ENCODE data around the gene MPV17.
"Not testable (repeated sequence)": the region's sequence is repeated elsewhere in the genome, so short reads cannot be mapped to it uniquely, and the experiment has no call there.

Gene MPV17, protein sequence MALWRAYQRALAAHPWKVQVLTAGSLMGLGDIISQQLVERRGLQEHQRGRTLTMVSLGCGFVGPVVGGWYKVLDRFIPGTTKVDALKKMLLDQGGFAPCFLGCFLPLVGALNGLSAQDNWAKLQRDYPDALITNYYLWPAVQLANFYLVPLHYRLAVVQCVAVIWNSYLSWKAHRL

DNA sequence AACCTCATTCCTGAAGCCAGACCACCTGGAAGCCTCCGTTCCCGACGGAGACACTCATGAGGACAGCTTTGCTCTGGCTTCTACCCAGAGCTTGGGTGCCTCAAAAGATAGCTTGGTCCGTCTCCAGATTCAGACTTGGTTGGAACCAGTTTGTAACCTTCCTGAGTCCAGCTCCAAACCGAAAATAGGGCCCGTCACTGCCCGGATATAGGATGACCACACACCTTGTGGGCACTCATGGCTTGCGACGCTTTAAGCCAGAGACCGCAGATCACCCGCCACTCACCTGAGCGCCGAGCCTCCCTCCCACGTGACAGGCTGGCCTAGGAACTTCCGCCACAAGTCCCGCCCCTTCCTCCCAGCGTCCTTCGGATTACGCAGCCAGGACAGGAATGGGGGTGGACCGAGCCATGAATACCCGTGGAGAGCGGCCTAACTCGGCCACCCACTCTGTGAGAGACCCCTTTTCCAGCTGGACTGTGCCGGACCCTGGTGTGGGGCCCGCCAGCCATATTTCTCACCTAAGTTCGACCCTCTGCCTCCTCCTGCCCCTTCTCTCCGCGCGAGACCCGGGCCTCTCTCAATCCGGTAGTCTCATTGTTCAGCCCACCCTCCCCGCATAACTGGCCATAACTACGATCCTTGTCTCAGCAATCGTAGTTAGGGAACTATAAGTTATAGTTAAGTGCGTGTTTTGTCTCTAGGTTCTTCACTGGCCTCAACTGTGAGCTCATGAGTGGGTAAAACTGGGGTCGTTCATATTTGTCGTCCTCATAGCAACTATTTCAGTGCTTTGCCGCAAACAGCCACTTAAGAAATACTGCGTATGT lies at the start of gene MPV17:
Gene MPV17, minus strand, starts transcription at position 332 of the 830 bp plus-strand sequence. CDS start 580 bp downstream, outside the sequence.
- DNase-seq = peak; percentile 74

DNA sequence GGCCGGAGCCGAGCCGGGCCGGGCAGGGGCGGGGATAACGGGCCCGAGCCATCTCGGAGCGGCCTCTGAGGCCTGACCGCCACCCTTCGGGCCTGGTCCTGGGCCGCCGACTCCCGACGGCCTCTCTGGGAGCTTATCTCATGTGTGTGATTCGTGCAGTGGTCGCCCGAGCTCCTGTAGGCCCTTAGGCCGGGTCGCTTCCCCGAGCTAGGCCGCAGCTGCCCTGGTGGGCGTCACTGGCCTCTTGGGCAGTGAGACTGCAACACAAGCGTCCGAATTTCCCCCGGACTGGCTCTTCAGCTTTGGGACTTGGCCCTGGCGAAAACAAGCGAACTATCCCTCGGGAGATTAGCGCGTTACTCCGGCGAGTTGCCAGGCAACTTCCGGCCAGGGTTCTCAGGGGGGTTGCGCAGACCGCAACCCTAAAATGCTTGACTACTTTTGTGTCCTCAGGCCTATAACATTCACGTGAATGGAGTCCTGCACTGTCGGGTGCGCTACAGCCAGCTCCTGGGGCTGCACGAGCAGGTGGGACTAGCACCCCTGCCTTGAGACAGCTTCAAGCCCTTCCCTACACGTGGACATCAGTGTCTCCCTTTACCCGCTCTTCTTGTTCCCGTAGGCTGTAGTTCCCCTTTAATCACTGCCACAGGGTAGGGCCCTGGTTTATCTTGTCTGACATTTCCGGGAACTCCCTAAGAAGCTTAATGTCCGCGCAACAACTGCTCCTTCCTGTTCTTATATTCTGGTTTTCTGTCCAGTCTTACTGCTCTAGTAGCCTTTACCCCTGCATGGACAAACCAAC lies 48.1 kb upstream of the MPV17 start:
- no peak for DNase-seq

DNA sequence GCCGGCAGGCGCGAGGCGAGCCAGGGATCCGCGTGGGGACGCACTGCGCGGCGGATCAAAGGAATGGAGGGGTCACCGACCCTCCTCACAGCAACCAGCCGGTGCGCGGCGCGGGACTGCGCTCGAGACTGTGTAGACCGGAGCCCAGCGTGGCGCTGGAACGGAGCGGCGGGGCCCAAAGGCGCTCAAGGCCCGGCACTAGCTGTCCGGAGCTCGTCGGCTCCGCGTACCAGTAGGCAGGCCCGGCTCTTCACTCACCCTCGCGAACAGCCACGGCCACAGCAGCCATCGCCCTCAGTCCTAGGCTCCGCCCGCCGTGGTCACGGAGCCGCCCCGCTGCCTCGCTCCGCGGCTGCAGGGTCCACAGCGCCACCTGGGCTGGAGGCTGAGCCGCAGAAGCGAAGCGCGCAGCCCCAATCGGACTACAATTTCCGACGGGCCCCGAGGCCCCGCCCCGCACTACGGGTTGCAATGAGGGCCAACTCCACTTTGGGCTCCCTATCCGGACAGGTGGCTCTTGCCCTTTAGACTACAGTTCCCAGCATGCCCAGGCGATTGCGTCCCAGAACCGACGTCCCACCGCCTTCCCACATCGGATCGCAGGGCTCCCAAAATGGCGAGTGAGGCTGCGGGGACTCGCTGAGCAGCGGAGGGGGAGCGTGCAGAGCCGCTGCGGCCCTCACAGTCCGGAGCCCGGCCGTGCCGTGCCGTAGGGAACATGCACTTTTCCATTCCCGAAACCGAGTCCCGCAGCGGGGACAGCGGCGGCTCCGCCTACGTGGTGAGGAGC lies 47.3 kb upstream of the MPV17 start, which contains the start of the genes EIF2B4 and SNX17:
Gene EIF2B4, minus strand, starts transcription at position 313 of the 790 bp plus-strand sequence. Its CDS starts 24 bp downstream, at position 289.
Gene SNX17, plus strand, starts transcription at position 591 of the 790 bp plus-strand sequence. Its CDS starts 128 bp downstream, at position 719.
- DNase-seq = peak; percentile 99

DNA sequence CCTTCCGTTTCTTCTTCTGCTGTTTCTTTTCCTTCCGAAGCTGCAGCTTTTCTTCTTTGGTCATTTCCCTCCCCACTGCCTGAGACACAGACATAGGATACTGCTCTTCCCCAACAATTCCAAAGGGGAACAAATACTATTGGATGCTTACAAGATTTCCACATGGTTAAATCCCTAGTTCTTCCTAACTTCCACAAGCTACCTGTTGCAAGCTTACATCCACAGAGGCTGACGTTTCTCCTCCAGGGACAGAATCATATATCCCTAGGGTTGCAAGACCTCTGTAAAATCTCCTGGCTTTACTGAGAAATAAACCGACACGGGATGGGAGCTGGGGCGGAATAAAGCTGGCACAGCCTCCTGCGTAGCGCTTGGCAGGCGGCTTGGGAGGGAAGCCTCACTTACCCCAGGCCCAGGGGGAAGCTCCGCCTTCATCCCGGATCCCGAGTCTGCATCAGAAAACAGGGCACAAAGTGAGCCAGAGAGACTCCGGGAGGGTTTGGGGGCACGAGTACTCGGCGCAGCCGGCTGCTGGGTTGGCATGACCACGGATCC lies 46.7 kb upstream of the MPV17 start:
- DNase-seq = no peak

DNA sequence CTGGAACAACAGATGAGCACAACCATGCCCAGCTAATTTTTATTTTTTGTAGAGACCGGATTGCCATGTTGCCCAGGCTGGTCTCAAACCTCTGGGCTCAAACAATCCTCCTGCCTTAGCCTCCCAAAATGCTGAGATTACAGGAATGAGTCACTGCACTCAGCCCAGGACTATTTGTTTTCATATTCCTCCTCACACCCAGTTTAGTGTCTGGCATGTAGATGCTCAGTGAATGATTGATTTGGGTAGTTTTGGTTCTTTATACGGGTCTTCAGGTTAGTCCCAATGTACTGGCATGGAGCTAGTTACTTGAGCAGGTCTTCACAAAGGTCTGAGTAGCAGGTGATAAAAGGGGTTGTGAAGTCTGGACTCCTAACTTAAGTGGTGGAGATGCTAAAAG lies 41.0 kb upstream of the MPV17 start:
- no peak for DNase-seq

DNA sequence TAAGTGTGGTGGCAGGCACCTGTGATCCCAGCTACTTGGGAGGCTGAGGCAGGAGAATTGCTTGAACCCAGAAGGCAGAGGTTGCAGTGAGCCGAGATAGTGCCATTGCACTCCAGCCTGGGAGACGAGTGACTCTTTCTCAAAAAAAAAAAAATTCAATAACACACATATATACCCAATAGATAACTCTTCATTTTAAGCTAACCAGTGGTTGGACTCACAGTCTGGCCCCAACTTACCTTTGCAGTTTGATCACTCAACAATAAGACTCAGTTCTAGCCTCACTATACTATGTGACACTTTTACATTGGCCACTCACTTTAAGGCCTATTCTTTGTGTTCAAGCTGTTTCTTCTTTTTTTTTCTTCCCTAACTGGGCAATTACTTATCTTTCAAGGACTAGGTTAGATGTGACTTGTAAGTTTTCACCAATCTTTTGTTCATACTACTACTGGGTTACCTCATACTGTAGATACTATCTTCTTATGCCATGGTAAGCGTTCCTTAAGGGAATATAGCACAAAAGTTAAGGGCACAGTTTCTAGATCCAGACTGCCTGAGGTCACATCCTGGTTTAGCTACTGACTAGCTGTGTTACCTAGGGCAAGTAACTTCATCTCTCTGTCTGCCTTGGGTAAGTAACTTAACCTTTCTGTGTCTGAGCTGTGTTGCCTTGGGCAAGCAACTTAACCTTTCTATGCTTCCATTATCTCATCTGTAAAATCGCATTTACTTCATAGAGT lies 40.0 kb upstream of the MPV17 start:
- DNase-seq = no peak

DNA sequence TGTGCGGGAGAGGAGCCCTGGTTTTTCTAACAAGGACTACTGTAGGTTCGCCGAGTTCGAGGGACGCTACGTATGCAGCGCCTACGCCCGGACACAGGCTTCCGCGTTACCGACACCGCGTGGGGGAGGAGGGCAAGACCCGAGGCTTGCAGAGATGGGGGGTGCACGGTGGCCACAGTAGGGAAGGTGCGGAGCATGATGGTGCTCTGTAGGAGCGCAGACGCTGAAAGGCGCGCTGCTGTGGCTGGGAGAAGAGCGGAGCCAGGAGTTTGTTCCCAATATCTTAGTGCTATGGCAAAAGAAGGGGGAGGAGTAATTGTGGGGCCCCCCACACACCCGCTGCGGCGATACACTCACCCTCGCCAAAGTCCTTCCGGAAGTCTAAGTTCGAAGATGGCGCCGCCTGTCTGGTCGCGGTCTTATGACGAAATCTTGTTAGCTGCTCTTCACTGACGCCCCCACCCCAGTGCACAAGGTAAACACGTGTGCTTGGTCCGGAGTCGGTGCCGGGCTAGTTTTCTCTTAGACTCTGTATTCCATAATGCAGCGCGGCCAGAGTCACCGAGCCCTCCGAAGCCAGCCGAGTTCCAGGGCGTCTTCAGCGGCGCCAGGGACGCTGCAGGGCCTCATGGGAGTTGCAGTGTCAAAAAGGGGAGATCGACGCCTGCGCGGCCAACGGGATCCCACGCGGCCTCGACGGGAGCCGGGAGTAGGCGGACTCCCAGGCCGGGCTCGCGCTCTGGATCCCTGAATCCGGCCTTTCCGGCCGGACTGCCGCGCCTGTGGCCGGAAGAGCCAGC lies 33.7 kb upstream of the MPV17 start, which contains the start of gene GTF3C2:
Gene GTF3C2, minus strand, starts transcription at position 383 of the 800 bp plus-strand sequence. CDS start 13,210 bp downstream, outside the sequence.
- DNase-seq = peak; percentile 84

DNA sequence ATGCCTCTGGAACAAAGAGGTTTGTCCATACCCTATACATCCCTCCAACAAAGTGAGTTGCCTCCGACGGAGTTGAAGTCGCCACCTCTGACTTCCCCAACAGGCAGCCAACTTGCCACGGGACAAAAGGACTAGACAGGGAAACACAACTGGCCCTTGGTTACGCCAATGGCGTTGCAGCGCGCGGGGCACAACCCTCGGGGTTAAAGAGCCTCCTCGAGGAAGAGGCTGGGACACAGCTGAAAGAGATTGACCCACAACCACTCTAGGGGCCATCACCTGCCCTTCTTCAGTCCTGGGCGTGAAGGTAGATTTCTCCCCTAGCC lies 33.1 kb upstream of the MPV17 start:
- DNase-seq = peak; percentile 58

DNA sequence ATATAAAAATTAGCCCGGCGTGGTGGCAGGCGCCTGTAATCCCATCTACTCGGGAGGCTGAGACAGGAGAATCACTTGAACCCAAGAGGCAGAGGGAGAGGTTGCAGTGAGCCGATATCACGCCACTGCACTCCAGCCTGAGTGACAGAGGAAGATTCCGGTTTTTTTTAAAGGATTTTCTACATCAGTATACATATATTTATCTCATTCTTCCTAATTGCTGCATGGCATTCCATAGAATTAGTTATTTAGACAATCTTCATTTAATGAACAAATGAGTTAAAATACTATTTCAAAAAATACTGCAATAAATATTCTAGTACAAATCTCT lies 31.7 kb upstream of the MPV17 start:
- no peak for DNase-seq

DNA sequence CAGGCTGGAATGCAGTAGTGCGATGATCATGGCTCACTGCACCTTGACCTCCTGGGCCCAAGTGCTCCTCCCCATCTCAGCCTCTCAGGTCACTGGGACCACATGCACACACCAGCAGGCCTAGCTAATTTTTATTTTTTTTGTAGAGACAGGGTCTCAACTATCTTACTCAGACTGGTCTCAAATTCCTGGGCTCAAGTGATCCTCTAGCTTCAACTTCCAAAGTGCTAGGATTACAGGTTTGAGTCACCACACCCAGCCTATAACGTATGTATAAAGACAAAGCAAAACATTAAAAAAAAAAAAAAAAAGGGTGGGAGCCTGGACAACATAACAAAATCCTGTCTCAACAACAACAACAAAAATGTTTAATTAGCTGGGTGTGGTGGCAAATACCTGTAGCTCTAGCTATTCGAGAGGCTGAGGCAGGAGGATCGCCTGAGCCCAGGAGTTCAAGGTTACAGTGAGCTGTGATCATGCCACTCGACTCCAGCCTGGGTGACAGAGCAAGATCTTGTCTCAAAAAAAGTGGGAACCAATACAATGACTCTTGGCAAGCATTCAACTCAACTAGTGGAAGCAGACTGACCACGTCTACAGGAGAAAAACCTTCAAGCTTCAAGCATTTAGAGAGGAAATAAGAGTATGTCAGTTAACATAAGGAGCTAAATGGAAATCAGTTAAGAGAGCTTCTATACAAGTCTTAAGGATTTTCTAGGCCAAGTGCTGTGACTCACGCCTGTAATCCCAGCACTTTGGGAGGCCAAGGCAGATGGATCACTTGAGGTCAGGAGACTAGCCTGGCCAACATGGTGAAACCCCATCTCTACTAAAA lies 31.1 kb upstream of the MPV17 start:
- DNase-seq = no peak

DNA sequence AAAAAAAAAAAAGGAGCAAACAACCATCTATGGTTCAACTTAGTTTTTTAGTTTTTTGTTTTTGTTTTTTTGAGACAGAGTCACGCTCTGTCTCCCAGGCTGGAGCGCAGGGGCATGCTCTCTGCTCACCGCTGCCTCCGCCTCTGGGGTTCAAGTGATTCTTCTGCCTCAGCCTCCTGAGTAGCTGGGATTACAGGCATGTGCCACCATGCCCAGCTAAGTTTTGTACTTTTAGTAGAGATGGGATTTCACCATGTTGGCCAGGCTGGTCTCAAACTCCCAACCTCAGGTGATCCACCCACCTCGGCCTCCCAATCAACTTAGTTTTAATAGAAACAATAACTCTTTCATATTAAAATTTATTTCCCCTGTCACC lies 30.5 kb upstream of the MPV17 start:
- not testable (repeated sequence) for DNase-seq

DNA sequence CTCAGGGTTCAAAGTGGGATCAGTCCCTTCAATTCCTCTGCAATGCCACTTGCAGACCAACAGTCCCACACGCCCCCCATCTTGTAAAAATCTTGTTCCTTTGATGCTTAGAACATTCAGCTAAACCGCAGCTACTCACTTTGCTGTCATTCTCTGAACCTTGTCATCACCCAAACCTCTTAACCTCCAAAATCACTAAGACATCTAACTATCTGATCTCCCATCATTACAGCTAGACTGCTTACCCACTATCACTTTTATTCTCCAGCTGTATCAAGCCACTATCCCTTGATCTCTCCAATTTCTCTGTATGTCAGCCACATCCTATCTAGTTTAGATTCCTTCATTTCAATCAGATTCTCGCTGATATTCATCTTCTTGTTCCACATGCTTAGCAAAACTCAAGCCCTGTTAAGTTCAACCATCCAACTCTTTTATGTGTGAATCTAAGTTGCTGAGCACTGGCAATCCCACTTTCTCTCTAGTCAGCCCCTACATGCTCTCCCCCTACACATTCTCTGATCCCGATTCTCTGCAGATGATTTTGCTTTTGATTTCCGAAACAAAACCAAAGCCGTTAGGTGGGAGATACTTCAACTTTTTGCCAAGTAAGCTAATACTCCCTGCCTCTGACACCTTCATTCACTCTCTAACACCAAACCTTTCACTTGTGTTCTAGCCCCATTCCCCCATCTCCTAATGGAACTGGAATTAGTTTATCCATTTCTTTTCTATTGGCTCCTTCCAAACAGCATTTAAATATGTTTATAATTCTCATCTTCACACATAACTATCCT lies 29.1 kb upstream of the MPV17 start:
- DNase-seq = no peak

DNA sequence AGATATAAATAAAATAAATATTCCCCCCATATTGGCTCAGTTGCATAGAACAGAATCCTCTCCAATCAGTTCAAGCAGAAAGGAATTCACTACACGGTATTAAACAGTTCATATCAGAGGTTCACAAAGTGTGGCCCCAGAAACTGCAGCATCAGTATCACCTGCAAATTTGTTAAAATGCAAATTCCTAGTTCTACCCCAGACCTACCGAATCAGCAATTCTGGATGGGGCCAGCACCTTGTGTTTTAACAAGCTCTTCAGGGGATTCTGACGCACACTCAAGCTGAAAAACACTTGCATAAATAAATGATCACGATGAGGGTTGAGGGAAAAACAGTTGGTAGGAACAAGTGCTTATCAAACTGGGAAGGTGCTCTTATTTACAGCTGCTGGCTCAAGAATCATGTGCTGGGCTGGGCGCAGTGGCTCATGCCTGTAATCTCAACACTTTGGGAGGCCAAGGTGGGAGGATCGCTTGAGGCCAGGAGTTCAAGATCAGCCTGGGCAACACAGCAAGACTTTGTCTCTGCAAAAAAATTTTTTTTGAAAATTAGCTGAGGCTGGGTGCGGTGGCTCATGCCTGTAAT lies 27.3 kb upstream of the MPV17 start:
- DNase-seq = no peak

DNA sequence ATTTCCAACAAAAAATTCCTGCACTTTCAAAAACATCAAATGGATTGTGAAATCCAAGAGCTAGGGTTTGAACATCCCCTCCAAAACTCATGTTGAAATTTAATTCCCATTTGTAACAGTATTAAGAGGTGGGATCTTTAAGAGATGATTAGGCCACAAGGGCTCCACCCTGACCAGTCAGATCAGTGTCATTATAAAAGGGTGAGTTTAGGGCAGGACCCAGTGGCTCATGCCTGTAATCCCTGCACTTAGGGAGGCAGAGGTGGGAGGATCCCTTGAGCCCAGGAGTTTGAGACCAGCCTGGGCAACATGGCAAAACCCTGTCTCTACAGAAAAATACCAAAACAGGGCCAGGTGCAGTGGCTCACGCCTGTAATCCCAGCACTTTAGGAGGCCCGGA lies 24.7 kb upstream of the MPV17 start:
- DNase-seq = no peak

DNA sequence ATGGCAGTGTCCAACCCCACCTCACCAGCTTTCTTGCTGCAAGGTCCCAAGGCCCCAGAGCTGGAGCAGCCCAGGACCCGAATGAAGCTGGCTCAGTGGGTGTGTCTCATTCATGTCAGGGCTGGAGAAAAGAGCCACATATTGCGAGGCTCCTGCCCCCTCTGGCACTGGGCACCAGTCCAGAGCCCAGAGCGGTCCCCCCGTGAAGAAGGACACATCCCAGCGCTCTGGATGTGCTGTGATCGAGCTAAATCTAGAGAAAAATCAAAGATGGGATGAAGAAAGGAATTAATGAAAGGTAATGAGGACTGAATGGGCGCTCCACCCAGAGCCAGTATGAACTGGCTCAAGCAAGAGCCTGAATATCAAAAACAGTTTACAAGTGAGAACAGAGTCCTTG lies 13.3 kb upstream of the MPV17 start:
- no peak for DNase-seq

DNA sequence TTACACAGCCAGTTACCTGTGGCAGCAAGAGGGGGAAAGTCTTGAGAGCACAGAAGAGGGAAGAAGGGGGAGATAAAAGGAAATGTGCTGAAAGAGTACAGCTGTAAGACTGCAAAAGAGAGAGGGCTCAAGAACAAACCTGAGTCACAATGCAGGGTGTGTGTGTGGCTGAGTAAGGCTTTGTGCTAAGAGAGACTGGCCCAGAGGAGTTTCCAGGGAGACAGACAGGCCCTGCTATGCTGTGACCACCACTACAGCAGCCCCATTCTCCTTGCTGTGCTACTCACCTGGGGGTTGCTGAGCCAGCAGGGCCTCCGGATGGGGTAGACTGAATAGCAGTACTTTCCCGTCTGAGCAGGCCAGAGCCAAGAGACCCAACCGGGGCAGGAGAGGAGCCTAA lies 12.4 kb upstream of the MPV17 start:
- DNase-seq = no peak

DNA sequence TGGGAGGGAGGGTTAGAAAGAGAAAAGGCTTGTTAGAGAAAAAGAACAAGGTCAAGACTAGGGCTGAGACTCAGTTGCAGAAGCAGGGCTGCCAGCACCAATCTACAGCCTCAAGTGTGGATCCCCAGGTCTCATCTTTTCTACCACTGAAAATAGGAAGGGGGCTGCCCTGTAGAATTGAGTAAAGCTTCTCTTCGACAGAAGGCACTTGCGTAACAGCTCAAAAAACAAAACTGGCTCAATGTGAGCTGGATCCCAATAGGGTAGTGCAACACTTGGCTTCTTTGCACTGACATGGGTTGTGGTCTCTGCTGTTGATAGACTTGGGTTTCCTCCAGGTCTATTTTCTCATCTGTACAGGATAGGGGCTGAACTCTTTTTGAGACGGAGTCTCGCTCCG lies 1.8 kb upstream of the MPV17 start:
- no peak for DNase-seq

DNA sequence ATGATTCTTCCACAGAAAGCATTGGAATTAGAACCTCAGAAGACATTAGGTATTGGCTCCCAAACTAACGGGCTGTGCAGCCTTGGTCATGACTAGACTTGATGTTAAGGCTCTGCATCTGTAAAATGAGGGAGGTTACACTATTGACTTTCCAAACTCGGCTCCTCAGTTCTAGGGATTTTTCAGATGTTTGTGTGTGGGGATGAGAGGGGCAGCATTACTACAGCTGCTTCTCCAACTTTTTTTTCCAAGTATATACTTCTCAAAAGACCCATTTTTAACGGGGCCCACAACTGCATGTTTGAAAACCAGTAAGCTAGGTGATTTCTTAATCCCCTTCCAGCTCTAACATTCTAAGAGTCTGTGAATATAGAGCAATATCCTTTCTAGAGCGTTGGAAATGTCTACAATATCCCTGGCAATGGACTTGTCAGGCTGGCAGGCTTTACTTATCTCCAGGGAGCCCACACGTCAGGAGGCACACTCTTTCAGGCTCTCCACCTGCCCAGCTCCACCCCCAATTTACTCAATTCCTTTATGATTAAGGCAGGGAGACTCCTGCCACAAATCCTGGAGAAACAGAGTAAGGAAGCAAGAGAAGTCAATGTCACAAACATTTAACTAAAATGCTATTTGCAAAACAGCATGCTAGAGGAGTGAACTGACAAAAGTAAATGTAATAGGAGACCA lies 844 bp upstream of the MPV17 start:
- DNase-seq = no peak
